ENCODE measurements around the gene CLEC16A.
"Not testable (repeated sequence)": the region's sequence is repeated elsewhere in the genome, so short reads cannot be mapped to it uniquely, and the experiment has no call there.

Gene CLEC16A

DNA sequence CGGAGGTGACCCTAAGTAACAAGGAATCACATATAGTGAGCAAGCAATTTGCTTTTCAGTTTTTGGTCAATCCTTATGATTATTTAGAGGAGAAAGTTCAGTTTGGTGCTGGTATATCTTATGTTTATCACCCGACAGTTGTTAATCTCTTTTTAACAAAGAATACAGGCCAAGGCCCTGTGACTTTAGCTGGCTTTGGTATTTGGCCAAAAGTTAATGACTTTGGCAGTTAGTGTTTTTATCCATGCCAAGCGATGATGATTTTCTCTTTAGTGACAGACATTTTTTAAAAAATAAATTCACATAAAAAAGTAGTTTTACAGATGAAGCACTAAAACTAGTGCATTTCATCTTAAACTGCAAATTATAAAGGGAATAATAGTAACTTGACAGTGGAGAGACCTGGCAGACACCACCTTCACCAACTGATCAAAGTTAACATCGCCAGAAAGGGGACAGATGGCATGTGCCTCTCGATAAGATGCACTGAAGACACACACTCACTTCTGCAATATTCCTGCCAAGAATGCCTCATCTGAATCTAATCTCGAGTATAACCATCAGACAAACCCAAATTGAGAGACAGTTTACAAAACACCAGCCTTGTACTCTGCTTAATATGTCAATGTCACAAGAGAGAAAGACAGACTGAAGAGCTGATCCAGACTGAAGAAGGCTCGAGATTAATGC is 9.0 kb upstream of the CLEC16A start:
- Histone ChIP-seq H3K27me3 (ENCODE audit: insufficient read depth, low read length) (no peaks in the 10 kb centered on the region), H3K9me3 (ENCODE audit: insufficient read depth, low read depth, low read length) (no peaks in the 10 kb centered on the region), H3K27ac (ENCODE audit: low read length) (no peak overlapping the region), H3K4me1 (ENCODE audit: insufficient read depth, low read length) (no peaks in the 10 kb centered on the region), H3K4me3 (ENCODE audit: low read length) (no peak overlapping the region), H3K9ac (ENCODE audit: low read depth, low read length) (no peak overlapping the region), H3K36me3 (ENCODE audit: insufficient read depth, low read depth, low read length) (peaks cover 14% of the 10 kb centered on the region; the same call in 1 of the 2 replicates)

DNA sequence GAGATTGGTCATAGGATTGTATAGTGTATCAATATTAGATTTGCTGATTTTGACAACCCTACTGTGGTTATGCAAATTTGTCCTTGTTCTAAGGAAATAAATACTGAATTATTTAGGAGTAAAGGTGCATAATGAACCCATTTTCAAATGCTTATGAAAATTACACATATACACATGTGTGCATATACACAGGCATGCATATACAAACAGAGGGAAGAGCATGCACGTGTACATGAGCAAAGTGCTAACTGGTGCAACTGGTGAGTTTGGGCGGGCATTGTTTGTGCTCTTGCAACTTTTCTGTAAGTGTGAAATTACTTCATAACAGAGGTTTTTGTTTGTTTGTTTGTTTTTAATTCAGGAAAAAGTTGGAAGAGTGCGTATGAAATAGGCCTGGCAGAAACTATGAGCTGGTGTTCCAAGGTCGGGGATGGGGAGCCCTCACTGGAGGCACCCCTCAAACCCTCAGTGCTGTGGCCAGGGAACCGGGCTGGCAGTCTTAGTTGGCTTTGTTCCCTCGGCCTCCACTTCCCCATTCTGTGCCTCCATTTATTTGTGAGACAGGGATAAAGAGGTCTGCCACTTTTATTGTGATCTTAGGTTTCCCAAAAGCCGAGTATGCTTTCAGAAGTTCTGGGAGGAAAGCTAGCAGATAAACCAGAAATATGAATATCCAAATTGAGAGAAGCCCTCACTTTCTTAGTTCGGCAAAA is 7.9 kb upstream of the CLEC16A start:
- H3K9me3 ChIP-seq (ENCODE audit: insufficient read depth, low read depth, low read length) = no peaks in the 10 kb centered on the region
- peaks cover 8% of the 10 kb centered on the region for H3K27me3 ChIP-seq (ENCODE audit: insufficient read depth, low read length)
- H3K36me3 ChIP-seq (ENCODE audit: insufficient read depth, low read depth, low read length) = peaks cover 14% of the 10 kb centered on the region; the same call in 1 of the 2 replicates
- H3K27ac ChIP-seq (ENCODE audit: low read length) = no peak overlapping the region
- H3K4me3 ChIP-seq (ENCODE audit: low read length) = no peak overlapping the region
- peaks cover 5% of the 10 kb centered on the region; the same call in 1 of the 2 replicates for H3K4me1 ChIP-seq (ENCODE audit: insufficient read depth, low read length)
- H3K9ac ChIP-seq (ENCODE audit: low read depth, low read length) = no peak overlapping the region

DNA sequence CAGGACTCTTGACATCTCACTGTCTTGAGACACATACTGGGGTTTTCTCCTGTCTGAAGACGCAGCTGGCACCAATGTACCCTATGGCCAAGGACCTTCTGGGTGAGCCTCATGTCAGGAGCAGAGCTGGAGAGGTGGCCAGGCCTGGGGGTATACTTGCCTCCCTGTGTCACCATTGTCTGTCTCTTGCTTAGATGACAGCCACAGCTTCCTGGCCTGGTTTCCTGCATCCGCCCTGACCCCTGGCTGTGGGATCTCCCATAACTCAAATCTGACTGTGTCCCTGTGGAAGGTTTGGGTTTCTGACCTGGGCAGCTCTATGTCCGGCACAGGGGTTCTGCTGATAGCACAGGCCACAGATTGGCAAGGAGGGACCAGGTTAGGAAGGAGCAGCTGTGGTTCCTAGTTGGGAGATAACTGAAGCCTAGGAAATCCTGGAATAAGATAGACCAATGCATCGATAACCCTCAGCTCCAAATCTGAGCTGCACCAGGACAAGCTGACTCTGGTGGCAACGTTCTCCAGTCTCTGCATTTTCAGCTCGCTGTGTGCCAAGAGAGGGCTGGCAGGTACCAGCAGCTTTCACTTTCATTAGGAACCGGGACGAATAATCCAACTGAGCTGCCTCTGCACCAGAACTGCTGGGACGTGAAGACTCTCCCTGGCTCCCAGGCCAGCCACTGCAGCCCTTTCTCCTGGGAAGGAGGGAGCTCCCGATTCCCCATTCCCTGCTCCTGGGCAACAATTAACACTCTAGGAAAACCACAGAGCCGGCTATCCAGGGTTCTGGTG is 7.1 kb upstream of the CLEC16A start:
- Histone ChIP-seq H3K4me3 (ENCODE audit: low read length) (no peak overlapping the region), H3K4me1 (ENCODE audit: insufficient read depth, low read length) (peaks cover 5% of the 10 kb centered on the region; the same call in 1 of the 2 replicates), H3K27ac (ENCODE audit: low read length) (no peak overlapping the region), H3K36me3 (ENCODE audit: insufficient read depth, low read depth, low read length) (peaks cover 14% of the 10 kb centered on the region; the same call in 1 of the 2 replicates), H3K9me3 (ENCODE audit: insufficient read depth, low read depth, low read length) (no peaks in the 10 kb centered on the region), H3K27me3 (ENCODE audit: insufficient read depth, low read length) (peaks cover 9% of the 10 kb centered on the region), H3K9ac (ENCODE audit: low read depth, low read length) (no peak overlapping the region)

DNA sequence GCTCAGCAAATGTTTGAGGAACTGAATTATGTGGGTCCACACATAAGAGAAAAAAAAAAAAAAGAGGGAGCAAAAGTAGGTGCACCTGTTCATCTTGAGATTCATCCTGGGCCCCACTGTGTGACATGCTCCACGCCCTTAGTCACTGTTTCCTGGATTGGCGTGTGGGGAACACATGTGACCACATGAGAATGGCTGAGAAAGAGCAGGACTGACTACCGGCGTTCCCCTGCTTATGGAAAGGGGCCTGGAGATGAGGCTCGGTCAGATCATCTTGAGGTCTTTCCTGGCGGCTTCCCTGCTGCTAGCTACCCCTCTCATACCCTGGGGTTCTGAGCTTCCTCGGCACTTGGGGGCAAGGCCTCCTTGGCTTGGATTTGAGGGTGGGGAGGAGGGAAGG is 6.0 kb upstream of the CLEC16A start:
- peaks cover 14% of the 10 kb centered on the region; the same call in 1 of the 2 replicates for H3K36me3 ChIP-seq (ENCODE audit: insufficient read depth, low read depth, low read length)
- H3K27me3 ChIP-seq (ENCODE audit: insufficient read depth, low read length) = peaks cover 13% of the 10 kb centered on the region
- no peak overlapping the region for H3K27ac ChIP-seq (ENCODE audit: low read length)
- no peaks in the 10 kb centered on the region for H3K9me3 ChIP-seq (ENCODE audit: insufficient read depth, low read depth, low read length)
- H3K4me1 ChIP-seq (ENCODE audit: insufficient read depth, low read length) = peaks cover 10% of the 10 kb centered on the region
- H3K4me3 ChIP-seq (ENCODE audit: low read length) = no peak overlapping the region
- no peak overlapping the region for H3K9ac ChIP-seq (ENCODE audit: low read depth, low read length)

DNA sequence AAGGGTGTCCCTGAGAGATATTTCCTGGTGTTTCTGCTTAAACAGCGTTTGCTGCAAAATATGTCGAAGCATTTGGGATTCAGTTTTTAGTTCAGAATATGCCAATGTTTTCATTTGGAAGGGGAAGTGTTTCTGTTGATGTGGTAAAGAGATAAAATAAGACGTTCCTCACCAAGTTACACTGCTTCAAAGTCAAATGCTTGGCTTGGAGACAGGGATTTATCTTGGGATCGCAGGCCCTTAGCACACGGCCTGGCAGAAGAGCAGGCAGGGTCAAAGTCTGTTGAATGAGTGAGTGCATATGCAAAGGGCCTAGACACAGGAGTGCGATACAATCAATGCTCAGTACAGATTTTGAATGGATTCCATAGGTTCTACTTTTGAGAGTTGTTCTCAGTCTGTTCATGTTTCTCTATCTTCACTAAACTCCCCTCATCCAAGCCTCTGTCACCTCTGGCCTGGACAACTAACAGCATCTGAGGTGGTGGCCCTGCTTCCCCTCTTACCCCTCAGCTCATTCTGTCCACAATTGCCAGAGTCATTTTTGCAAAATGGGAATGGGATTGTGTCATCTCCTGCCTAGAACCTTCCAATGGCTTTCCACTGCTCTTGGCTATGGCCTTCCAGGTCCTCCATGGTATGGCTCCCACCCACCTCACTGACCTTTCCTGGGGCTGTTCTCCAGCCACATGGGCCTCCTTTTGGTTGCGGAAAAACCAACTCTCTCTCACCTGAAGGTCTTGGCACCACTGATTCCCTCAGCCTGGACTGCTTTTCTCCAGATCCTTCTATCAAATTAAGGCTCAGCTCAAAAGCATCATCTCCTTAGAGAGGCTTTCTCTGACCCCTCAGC is 5.3 kb upstream of the CLEC16A start:
- no peak overlapping the region for H3K27ac ChIP-seq (ENCODE audit: low read length)
- H3K9ac ChIP-seq (ENCODE audit: low read depth, low read length) = no peak overlapping the region; the same call in 1 of the 2 replicates
- H3K36me3 ChIP-seq (ENCODE audit: insufficient read depth, low read depth, low read length) = peaks cover 11% of the 10 kb centered on the region; the same call in 1 of the 2 replicates
- H3K4me1 ChIP-seq (ENCODE audit: insufficient read depth, low read length) = peaks cover 10% of the 10 kb centered on the region
- no peak overlapping the region for H3K4me3 ChIP-seq (ENCODE audit: low read length)
- no peaks in the 10 kb centered on the region for H3K9me3 ChIP-seq (ENCODE audit: insufficient read depth, low read depth, low read length)
- H3K27me3 ChIP-seq (ENCODE audit: insufficient read depth, low read length) = peaks cover 19% of the 10 kb centered on the region

DNA sequence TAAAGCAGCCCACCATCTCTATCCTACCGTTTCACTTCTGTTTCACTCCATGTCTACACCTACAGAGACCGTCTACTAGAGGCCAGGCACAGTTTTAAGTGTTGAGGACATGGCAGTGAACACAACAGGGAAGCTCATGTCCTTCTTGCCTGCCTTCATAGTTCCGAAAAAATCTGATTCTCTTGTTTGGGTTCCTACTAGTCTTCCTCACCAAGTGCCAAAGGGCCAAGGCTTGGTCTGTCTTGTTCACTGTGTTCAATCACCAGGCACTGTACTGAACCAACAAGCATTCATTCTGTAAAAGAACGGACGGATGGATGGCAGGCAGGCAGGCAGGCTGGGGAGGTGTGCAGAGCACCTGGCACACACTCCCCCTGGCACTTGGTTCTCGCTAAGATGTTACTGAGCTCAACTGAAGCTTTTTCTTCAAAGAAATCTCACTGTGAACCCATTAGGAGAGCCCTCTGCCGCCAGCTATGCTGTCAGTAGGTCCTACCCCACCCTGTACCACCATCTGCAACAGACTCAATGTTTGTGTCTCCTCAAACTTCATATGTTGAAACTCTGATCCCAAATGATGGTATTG is 4.6 kb upstream of the CLEC16A start:
- H3K36me3 ChIP-seq (ENCODE audit: insufficient read depth, low read depth, low read length) = peaks cover 11% of the 10 kb centered on the region; the same call in 1 of the 2 replicates
- peaks cover 10% of the 10 kb centered on the region for H3K4me1 ChIP-seq (ENCODE audit: insufficient read depth, low read length)
- H3K4me3 ChIP-seq (ENCODE audit: low read length) = no peak overlapping the region
- no peak overlapping the region; the same call in 1 of the 2 replicates for H3K9ac ChIP-seq (ENCODE audit: low read depth, low read length)
- H3K27ac ChIP-seq (ENCODE audit: low read length) = no peak overlapping the region
- peaks cover 19% of the 10 kb centered on the region for H3K27me3 ChIP-seq (ENCODE audit: insufficient read depth, low read length)
- no peaks in the 10 kb centered on the region for H3K9me3 ChIP-seq (ENCODE audit: insufficient read depth, low read depth, low read length)

DNA sequence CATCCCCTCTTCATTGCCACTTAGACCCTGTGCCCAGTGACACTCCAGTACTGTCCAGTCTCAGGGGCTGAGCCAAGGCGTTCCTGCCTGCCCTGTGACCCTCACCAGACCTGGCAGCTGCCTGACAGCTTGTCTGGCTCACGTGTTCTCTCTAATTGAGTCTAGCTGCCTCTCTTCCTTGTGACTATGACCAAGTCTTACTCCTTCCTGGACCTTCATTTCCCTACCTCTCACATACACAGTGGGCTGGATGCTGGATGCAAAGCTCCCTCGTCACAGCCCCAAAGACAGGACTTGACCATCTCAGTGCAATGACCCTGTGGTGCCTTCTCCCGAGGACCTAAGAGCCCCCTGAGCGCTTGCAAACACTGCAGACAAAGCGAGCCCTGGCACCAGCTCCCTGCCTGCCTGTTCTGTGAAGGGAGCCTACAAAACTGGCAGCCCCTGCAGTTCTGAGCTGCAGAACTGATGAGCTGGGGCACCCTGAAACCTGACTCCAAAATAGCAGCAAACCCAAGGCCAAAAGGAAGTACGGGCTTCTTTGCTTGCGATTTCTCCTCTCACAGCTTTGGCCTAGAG is 3.8 kb upstream of the CLEC16A start:
- Histone ChIP-seq H3K27me3 (ENCODE audit: insufficient read depth, low read length) (peaks cover 19% of the 10 kb centered on the region), H3K27ac (ENCODE audit: low read length) (no peak overlapping the region), H3K4me3 (ENCODE audit: low read length) (peak overlapping the region; percentile 93), H3K4me1 (ENCODE audit: insufficient read depth, low read length) (peaks cover 10% of the 10 kb centered on the region), H3K36me3 (ENCODE audit: insufficient read depth, low read depth, low read length) (peaks cover 11% of the 10 kb centered on the region; the same call in 1 of the 2 replicates), H3K9me3 (ENCODE audit: insufficient read depth, low read depth, low read length) (no peaks in the 10 kb centered on the region), H3K9ac (ENCODE audit: low read depth, low read length) (peak overlapping the region; percentile 52; the same call in 1 of the 2 replicates)

DNA sequence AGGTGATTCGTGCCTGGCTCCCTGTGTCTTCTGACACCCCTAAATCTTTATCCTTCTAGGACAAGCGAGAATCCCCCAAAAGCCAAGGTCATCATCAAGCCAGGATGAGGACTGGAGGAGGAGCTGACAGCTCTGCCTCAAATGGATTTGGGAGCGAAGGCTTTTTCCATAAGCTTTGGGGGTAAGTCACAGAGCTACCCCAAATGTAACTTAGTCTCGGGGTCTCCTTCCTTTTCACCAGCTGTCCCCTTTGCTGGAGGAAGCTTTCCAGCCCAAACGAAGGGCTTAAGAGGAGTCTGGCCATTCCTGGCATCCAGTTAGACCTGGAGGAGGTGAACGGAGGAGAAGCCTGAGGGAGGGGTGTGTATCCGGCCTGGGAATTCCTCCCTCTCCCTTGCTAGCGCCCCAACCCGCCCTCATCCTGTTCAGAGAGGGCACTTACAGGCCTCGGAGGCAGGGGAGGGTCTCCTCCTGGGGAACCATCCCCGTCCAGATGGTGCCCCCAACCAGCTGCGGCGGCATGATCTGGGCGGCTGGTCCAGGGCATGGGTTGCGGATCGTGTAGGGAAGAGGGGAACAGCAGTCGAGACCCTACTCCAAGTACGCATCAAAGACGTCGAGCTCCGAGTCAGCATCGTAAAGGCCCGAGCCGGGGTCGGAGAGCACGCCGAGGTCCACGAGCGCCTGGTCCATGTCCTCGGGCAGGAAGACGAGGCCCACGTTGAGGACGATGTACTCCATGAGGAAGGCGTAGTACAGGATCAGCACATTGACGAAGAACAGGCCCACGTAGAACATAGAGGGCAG is 3.0 kb upstream of the CLEC16A start:
- H3K9ac ChIP-seq (ENCODE audit: low read depth, low read length) = peak overlapping the region; percentile 52
- H3K36me3 ChIP-seq (ENCODE audit: insufficient read depth, low read depth, low read length) = peaks cover 11% of the 10 kb centered on the region; the same call in 1 of the 2 replicates
- H3K27me3 ChIP-seq (ENCODE audit: insufficient read depth, low read length) = peaks cover 19% of the 10 kb centered on the region
- no peak overlapping the region for H3K27ac ChIP-seq (ENCODE audit: low read length)
- H3K4me3 ChIP-seq (ENCODE audit: low read length) = peak overlapping the region; percentile 93
- no peaks in the 10 kb centered on the region for H3K9me3 ChIP-seq (ENCODE audit: insufficient read depth, low read depth, low read length)
- peaks cover 16% of the 10 kb centered on the region for H3K4me1 ChIP-seq (ENCODE audit: insufficient read depth, low read length)

DNA sequence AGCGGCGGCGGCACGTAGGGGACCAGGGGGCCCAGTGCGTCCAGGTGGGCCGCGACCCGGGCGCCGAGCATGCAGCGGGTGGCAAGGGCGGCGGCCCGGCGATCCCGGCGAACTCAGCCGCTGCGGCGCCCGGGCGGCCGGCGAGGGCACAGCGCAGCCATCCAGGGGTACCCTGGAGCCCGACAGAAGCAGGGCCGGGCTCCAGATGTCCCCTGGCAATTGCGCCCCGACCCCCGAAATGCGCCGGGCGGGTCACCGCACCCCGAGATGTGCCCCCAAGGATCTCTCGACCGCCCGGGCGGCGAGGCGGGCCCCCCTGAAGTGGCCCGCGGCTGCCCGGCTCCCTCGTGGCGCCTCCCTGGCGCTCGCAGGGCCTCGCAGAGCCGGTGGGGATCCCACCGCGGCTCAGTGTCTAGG is 2.4 kb upstream of the CLEC16A start:
- peaks cover 19% of the 10 kb centered on the region for H3K27me3 ChIP-seq (ENCODE audit: insufficient read depth, low read length)
- not testable (repeated sequence) for H3K27ac ChIP-seq (ENCODE audit: low read length); H3K9me3 ChIP-seq (ENCODE audit: insufficient read depth, low read depth, low read length)
- H3K9ac ChIP-seq (ENCODE audit: low read depth, low read length) = peak overlapping the region; percentile 84; the same call in 1 of the 2 replicates
- peaks cover 11% of the 10 kb centered on the region; the same call in 1 of the 2 replicates for H3K36me3 ChIP-seq (ENCODE audit: insufficient read depth, low read depth, low read length)
- H3K4me3 ChIP-seq (ENCODE audit: low read length) = peak overlapping the region; percentile 93; the same call in 1 of the 2 replicates
- peaks cover 20% of the 10 kb centered on the region for H3K4me1 ChIP-seq (ENCODE audit: insufficient read depth, low read length)
